Right cardiac atrium (tissue), 5 donors: Measurements from ENCODE around the gene SF3B1. TPM values are rescaled to one million over a fixed set of nuclear protein-coding genes. Genes with fewer than 3 reads are reported as not detected.
"Not testable (repeated sequence)": the region's sequence is repeated elsewhere in the genome, so short reads cannot be mapped to it uniquely, and the experiment has no call there.

Experiments used
- ATAC-seq, 2 donors: fragments of 200-7000 bp; cut with Tn5 transposase; one replicate each; pipeline versions ENCODE4 v1.8.0 to v1.9.1; 2020; ENCODE audit warnings: moderate library complexity in 2 of 2, mild to moderate bottlenecking in 1 of 2
- DNase-seq, 3 donors: peaks; one replicate each; pipeline ENCODE4 v3.0.0-alpha.2; 2020
- H3K27ac ChIP-seq: one replicate; pipeline ENCODE4 v1.5.1; 2013; ENCODE audit warnings: mild to moderate bottlenecking, low read length, control low read depth, moderate library complexity
- H3K27me3 ChIP-seq: one replicate; pipeline ENCODE4 v1.6.1; 2013; ENCODE audit not compliant: control insufficient read depth, insufficient read depth
- H3K4me1 ChIP-seq: one replicate; pipeline ENCODE4 v1.6.1; 2013; ENCODE audit warnings: low read length; ENCODE audit not compliant: control insufficient read depth, insufficient read depth
- H3K4me3 ChIP-seq: one replicate; pipeline ENCODE4 v1.5.1; 2013; ENCODE audit warnings: low read length, control low read depth
- H3K9me3 ChIP-seq: one replicate; pipeline ENCODE4 v1.6.1; 2013; ENCODE audit warnings: low read length; ENCODE audit not compliant: control insufficient read depth
- WGBS: extraction: QIAGEN DNeasy Blood & Tissue Kit; methylation state at CpG from one replicate; pipeline ENCODE4 v1.1.7; 2013; 5-methylcytosine and 5-hydroxymethylcytosine counted together
- intact Hi-C, 4 donors: fragments of 100-400 bp; cut with DNase I; formaldehyde crosslinking; loops; one replicate each; pipeline versions ENCODE4 v1.11.0 to v1.14.0; 2022 to 2023
- polyA plus RNA-seq: library from polyadenylated mRNA; stranded (reverse); fragments of 200-250 nt; gene quantifications from one replicate; pipeline ENCODE4 v1.2.3, GENCODE V29; 2013
- total RNA-seq, 4 donors: library from RNA; stranded (reverse); fragmentation: NEBNext Ultra II Directional; extraction: Animal tissue kit (Norgen Biotek cat#: 25700); gene quantifications; one replicate each; pipeline ENCODE4 v1.2.1, GENCODE V29; 2021
- donor health status: healthy with polysubstance abuse.
- donor health status: DM: no; HTN: yes; CAD: no.
- donor health status: DM: no; HTN: no; CAD: no.
- donor health status: DM: no; HTN: yes; CAD: no; lungs with severe emphysema.
- donor health status: DM: yes; HTN: yes; CAD: no.

SF3B1 gene
- total and polyA plus RNA-seq, 5 donors = 148 to 182 (median 166) TPM

DNA sequence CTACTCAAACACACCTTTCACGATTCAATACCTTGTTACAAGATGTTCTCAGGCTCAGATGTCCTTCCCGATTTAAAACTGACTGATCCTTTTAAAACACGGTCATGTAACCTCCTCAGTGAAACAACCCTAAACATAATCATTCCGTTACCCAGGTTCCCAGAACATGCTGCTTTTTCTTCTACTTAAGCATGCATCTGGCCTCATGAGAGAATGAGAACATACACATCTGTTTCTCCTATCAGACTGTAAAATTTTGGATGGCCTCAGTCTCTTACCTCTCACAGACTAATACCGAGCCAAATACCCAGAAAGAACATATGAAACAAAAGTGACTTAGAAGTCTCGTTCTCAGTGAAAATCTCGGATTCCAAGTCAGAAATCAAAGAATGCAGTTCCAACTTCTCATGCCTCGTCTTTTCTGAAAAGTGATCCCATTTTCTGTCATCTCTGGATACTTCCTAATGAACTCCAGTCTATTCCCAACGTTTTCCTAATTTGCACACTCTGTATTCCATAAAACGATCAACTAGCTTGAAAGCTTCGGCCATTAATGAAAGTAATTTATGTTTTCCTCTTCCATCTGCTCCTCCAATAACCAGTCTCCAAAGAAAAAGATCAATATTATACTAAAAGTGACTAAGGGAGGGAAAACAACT, 919 bp downstream of the SF3B1 start:
- peaks cover 8% of the 10 kb centered on the region for H3K4me1 ChIP-seq
- no peaks in the 10 kb centered on the region for H3K27me3 ChIP-seq
- no peaks in the 10 kb centered on the region for H3K9me3 ChIP-seq
- no peak for DNase-seq
- no peak overlapping the region for H3K27ac ChIP-seq
- under 1% methylated on average over 11 of the region's 11 CpGs for WGBS
- intact Hi-C loops = no loop called here
- no peak for ATAC-seq
- H3K4me3 ChIP-seq = peak overlapping the region; percentile 98

DNA sequence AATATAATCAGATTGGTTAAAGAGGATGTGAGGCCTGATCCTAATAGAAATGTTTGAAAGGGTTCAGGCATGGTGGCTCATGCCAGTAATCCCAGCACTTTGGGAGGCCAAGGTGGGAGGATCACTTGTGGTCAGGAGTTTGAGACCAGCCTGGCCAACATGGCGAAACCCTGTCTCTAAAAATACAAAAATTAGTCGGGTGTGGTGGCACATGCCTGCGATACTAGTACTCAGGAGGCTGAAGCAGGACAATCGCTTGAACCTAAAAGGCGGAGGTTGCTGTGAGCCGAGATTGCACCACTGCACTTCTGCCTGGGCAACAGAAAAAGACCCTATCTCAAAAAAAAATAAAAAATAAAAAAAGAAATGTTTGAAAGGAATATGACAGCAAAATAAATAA, 2.3 kb downstream of the SF3B1 start:
- H3K27ac ChIP-seq, H3K4me3 ChIP-seq, intact Hi-C loops, DNase-seq, H3K27me3 ChIP-seq, H3K9me3 ChIP-seq, ATAC-seq: not testable (repeated sequence)
- H3K4me1 ChIP-seq = peaks cover 12% of the 10 kb centered on the region
- WGBS = 71% methylated on average over 6 of the region's 6 CpGs

DNA sequence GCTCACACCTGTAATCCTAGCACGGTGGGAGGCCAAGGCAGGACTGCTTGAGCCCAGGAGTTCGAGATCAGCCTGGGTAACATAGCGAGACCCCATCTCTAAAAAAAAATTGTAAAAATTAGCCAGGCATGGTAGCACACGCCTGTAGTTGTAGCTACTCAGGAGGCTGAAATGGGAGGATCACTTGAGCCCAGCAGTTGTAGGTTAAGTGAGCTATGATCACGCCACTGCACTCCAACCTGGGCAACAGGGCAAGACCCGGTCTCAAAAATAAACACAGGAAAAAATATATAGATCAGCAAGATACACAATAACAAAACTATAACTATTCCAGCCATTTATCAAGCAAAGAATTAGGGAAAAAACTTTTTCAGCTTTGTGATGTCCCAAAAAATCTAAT, 3.0 kb downstream of the SF3B1 start:
- DNase-seq (no peak), ATAC-seq (no peak)
- Histone ChIP-seq H3K9me3 (no peaks in the 10 kb centered on the region), H3K4me1 (peaks cover 12% of the 10 kb centered on the region), H3K4me3 (no peak overlapping the region), H3K27me3 (no peaks in the 10 kb centered on the region), H3K27ac (no peak overlapping the region)
- intact Hi-C loops = no loop called here
- 63% methylated on average over 6 of the region's 6 CpGs for WGBS

DNA sequence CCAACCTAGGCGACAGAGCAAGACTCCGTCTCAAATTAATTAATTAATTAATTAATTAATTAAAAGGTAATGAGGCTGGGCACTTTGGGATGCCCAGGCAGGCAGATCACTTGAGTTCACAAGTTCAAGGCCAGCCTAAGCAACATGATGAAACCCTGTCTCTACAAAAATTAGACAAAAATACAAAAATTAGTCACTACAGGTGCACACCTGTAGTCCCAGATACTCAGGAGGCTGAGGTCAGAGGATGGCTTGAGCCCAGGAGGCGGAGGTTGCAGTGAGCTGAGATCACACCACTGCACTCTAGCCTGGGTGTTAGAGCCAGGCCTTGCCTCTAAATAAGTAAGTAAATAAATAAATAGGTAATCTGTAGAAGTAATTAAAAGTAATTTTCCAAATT, 6.8 kb downstream of the SF3B1 start:
- intact Hi-C loops = no loop called here
- no peaks in the 10 kb centered on the region for H3K9me3 ChIP-seq
- DNase-seq (no peak), ATAC-seq (no peak)
- H3K4me3 ChIP-seq = no peak overlapping the region
- H3K4me1 ChIP-seq = peaks cover 16% of the 10 kb centered on the region
- no peak overlapping the region for H3K27ac ChIP-seq
- 97% methylated on average over 3 of the region's 3 CpGs for WGBS
- no peaks in the 10 kb centered on the region for H3K27me3 ChIP-seq

DNA sequence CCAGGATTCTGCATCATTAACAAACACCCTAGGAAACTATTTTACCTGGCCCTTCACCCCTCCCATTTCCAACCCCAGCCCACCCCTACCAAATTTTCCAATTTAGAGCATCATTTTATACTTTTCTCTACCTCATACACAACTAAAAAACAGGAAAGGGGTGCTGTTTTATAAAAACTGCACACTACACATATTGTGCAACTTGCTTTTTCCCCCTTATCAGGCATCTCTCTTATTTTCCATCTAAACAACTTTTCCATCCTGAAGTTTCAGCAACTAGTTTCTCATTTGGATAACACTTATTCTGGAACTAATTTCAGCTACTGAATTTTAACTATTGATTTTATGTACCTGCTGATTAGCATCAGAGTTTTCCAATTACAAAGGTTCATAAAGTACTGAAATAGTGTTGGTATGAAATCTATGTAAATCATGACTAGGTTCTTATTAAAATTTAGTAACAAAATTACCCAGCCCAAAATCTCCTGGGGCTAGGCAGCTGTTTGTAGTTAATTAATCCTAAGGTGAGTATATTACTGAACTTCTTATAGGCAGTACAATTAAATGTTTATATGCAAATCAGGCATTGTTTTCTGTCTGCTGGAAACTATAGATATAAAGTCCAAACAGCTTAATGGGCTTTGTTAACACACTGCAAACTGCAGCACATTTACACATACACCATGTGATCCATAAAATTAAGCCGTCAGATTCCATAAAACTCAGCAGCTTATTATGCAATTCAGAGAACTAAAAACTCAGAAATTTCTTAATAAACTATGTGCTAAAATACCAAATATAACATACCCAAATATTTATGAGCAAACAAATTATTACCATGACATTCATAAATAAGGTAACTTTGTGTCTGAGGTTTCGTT, 7.9 kb downstream of the SF3B1 start:
- no peaks in the 10 kb centered on the region for H3K27me3 ChIP-seq
- intact Hi-C loops = no loop called here
- H3K4me1 ChIP-seq = peaks cover 16% of the 10 kb centered on the region
- 70% methylated on average over 2 of the region's 2 CpGs for WGBS
- H3K27ac ChIP-seq = no peak overlapping the region
- no peak for ATAC-seq
- DNase-seq = no peak
- no peaks in the 10 kb centered on the region for H3K9me3 ChIP-seq
- H3K4me3 ChIP-seq = no peak overlapping the region

DNA sequence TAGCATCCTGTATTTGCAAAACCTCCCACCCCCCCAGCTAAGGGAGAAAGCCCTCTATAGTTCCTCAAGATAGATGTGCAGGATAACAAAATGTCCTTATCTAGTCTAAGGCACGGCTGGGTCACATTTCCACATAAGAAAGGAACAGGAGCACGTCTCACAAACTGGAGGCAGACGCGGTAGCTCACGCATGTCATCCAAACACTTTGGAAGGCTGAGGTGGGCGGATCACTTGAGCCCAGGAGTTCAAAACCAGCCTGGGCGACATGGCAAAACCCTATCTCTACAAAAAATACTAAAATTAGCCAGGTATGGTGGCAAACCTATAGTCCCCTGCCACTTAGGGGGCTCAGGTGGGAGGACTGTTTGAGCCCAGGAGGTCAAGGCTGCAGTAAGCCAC, 9.3 kb downstream of the SF3B1 start:
- H3K27me3 ChIP-seq = no peaks in the 10 kb centered on the region
- peaks cover 8% of the 10 kb centered on the region for H3K4me1 ChIP-seq
- ATAC-seq = peak in 1 of 2 donors; percentile 20
- DNase-seq = no peak
- H3K4me3 ChIP-seq = no peak overlapping the region
- WGBS = 38% methylated on average over 7 of the region's 7 CpGs
- H3K27ac ChIP-seq = no peak overlapping the region
- no peaks in the 10 kb centered on the region for H3K9me3 ChIP-seq
- intact Hi-C loops = no loop called here

DNA sequence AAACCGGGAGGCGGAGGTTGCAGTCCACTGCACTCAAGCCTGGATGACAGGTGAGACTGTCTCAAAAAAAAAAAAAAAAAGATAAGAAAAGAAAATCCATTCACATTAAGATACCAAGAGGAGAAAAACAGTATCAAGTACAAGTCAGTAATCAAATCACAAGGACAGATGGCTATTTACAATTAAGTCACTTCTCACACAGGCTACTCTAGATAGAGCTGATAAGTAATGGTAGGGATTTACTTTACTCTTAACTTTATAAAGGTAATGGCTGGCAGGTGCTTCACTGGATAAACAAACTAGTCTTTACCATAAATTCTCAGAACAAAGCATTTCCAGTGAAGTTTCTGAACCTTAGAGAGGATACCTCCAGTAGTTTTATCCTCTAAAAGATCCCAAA, 11.5 kb downstream of the SF3B1 start:
- H3K4me1 ChIP-seq = peaks cover 6% of the 10 kb centered on the region
- no peak for ATAC-seq
- no peak for DNase-seq
- H3K27ac ChIP-seq = no peak overlapping the region
- intact Hi-C loops = no loop called here
- H3K9me3 ChIP-seq = no peaks in the 10 kb centered on the region
- H3K27me3 ChIP-seq = no peaks in the 10 kb centered on the region
- 87% methylated on average over 2 of the region's 2 CpGs for WGBS
- no peak overlapping the region for H3K4me3 ChIP-seq

DNA sequence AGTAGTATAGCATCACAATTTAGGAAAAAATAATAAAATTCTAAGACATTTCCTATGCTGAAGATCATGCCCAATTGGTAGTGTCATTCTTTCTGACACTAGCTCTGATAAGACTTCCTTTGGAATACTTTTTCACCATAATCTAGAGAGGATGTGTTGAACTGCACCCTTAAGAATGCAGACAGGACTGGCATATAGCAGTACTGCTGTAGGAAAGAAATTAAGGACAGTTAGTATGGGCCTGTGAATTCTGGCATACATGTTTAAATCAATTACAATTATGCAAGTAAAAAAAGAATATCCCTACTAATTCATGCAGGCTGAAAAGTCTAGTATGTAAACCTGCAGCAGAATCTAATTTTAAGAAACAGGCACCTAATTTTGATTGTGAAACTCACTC, 15.4 kb downstream of the SF3B1 start:
- Histone ChIP-seq H3K27me3 (no peaks in the 10 kb centered on the region), H3K9me3 (no peaks in the 10 kb centered on the region), H3K4me1 (peaks cover 4% of the 10 kb centered on the region), H3K4me3 (no peak overlapping the region), H3K27ac (no peak overlapping the region)
- ATAC-seq (peak in 1 of 2 donors; percentile 39), DNase-seq (no peak)
- intact Hi-C loops = loop anchor here in 3 of 4 donors (10.0 kb wide), 3 partner anchors 65 to 645 kb away; partner anchors contain the start of gene HSPD1 (in 2 of the 3)

DNA sequence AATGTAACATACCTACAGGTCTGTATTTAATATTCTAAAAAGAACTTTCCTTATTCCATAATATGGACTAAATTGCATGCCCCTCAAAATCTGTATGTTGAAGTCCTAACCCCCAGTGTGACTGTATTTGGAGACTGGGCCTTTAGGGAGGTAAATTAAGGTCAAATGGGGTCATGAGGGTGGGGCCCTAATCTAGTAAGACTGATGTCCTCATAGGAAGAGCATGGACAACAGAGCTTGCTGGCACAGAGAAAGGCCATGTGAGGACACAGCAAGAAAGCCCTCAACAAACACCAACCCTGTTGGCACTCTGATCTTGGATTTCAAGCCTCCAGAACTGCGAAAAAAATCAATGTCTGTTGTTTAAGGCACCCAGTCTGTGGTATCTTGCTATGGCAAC, 18.6 kb downstream of the SF3B1 start:
- Histone ChIP-seq H3K27me3 (no peaks in the 10 kb centered on the region), H3K27ac (no peak overlapping the region), H3K9me3 (no peaks in the 10 kb centered on the region), H3K4me3 (no peak overlapping the region), H3K4me1 (peaks cover 2% of the 10 kb centered on the region)
- DNase-seq = no peak
- no peak for ATAC-seq
- WGBS = 98% methylated on average over 1 of the region's 1 CpG
- intact Hi-C loops = loop anchor here in 3 of 4 donors (10.0 kb wide), 3 partner anchors 69 to 641 kb away; partner anchors contain the start of gene HSPD1 (in 2 of the 3)

DNA sequence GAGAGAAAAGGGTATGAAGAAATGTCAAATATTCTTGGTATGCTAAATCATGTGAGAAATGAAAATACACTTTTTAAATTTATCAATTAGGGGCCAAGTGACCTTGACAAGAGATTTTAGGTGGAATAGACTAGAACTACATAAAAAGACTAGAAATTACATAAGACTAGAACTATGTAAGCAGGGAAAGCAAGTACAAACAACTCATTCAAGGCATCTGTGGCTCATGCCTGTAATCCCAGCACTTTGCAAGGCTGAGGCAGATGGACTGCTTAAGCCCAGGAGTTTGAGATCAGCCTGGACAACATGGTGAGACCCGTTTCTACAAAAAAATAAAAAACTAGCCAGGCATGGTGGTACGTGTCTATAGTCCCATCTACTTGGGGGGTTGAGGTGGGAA, 20.3 kb downstream of the SF3B1 start:
- ATAC-seq (no peak), DNase-seq (no peak)
- no peak overlapping the region for H3K4me3 ChIP-seq
- H3K9me3 ChIP-seq = no peaks in the 10 kb centered on the region
- H3K27me3 ChIP-seq = no peaks in the 10 kb centered on the region
- intact Hi-C loops = loop anchor here in 3 of 4 donors (10.0 kb wide), 3 partner anchors 70 to 640 kb away; partner anchors contain the start of gene HSPD1 (in 2 of the 3)
- no peak overlapping the region for H3K27ac ChIP-seq
- WGBS = 75% methylated on average over 2 of the region's 2 CpGs
- H3K4me1 ChIP-seq = peaks cover 2% of the 10 kb centered on the region

DNA sequence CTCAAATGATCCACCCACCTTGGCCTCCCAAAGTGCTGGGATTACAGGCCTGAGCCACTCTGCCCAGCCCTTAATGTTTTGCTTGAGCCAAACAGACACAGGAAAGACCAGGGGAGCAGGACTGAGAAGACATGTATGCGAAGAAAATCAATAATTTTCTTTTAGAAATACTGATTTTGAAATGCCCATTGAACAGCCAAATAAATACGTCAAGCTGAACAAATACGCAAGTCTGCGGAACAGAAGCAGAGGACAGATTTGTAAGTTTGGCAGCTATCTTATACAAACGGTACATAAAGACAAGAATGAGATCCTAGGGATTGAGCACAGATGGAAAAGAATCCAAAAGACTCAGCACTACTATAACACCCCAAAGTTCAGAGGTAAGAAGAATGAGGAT, 20.8 kb downstream of the SF3B1 start:
- Histone ChIP-seq H3K27ac (no peak overlapping the region), H3K27me3 (no peaks in the 10 kb centered on the region), H3K9me3 (no peaks in the 10 kb centered on the region), H3K4me3 (no peak overlapping the region), H3K4me1 (peaks cover 2% of the 10 kb centered on the region)
- ATAC-seq = no peak
- 87% methylated on average over 5 of the region's 5 CpGs for WGBS
- no peak for DNase-seq
- intact Hi-C loops = loop anchor here in 3 of 4 donors (10.0 kb wide), 3 partner anchors 71 to 639 kb away; partner anchors contain the start of gene HSPD1 (in 2 of the 3)
